Measurements from ENCODE around the gene SHISA6.
"Not testable (repeated sequence)": the region's sequence is repeated elsewhere in the genome, so short reads cannot be mapped to it uniquely, and the experiment has no call there.

SHISA6 gene

DNA sequence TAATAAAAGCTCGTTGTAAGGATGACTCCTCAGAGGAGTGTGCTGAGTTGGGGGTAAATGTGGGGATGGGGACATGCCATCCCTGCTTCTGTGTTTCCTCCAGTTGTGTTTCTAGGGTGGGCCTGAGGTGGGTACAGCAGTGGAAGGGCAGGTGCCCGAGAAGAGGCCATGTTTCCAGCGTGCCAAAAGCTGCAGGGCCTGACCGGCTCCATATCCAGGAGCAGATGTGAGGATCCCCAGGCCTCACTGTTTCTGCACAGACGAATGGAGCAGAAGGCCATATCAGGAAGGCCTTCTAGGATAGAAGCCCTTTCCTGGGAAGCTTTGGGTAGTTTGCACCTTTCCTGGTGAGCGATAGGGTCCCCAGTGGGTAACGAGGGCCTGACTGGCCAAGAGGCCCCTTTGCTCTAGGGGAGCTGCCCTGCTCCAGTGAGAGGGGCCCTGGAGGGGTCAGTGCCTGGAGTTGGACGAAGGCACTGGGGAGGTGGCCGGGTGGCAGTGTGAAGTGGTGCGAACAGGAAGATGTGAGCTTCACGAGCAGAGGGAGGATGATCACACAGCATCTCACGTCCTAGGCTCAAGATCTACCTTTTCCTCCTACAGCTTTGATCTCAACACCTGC lies 62.9 kb downstream of the SHISA6 start:
- no peak for DNase-seq (ENCODE audit: low spot score)

DNA sequence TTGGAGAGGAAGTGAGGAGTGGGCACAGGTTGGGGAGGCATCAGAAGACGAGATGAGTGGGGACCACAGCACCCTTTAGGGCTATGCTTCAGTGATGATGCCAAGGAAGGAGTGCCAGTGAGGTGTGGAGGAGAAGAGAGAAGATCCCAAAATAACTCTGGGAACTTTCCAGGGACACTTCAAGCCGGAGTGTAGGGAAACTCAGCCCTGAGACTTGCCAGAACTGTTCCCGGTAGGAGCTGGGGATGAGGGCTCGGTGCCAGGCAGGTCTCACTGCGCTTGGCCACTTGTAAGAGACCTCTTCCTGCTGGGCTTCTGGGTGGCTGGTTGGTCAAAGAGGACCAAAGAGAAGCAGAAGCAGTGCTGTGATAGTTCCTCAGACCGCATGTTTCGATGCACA lies 63.6 kb downstream of the SHISA6 start:
- DNase-seq (ENCODE audit: low spot score) = no peak

DNA sequence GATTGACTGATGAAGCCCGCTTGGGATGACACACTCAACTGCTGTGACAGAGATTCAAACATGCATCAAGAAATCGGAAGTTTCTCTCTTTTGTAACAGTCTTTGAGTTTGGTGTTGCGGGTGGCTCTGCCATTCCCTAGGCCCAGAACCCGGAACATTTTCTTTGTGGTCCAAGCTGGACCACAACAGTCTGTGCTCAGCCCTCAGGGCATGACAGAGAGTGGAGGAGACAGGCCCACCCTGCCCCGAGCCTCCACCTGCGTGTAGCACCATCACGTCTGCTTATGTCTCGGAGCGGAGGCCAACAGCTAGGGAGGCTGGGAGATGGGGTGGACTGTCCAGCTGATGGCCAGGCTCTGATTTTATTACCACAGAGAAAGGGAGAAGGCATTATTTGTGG lies 64.5 kb downstream of the SHISA6 start:
- DNase-seq (ENCODE audit: low spot score) = no peak

DNA sequence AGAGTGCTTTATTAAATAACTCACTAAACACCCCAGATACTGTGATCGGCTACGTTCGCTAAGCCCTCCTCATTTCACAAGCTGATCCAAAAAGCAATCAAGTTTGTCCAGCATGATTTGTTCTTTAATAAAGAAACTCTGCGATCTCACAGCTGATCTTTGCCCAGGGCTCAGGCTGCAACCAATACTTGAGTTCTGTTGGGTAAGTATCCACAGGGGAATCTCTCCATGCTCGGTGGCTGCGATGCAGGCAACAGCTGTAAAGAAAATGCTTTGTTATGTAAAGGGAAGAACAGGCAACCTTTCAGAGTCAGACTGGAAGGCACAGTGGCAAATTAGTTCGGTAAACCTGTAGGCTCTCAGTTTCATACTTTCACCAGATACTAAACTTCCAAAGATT lies 67.5 kb downstream of the SHISA6 start:
- no peak for DNase-seq (ENCODE audit: low spot score)

DNA sequence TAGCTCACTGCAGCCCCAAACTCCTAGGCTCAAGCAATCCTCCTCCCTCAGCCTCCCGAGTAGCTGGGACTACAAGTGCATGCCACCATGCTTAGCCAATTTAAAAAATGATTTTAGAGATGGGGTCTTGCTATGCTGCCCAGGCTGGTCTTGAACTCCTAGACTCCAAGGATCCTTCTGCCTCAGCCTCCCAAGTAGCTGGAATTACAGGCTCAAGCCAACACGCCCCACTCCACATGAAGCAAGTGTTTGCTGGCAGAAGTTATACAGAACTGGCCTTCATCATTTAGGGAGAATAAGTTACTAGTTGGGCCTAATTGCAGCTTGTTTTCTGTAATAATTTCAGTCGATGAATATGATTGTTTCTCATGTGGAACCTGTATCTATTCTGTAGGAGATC lies 68.0 kb downstream of the SHISA6 start:
- DNase-seq (ENCODE audit: low spot score) = no peak

DNA sequence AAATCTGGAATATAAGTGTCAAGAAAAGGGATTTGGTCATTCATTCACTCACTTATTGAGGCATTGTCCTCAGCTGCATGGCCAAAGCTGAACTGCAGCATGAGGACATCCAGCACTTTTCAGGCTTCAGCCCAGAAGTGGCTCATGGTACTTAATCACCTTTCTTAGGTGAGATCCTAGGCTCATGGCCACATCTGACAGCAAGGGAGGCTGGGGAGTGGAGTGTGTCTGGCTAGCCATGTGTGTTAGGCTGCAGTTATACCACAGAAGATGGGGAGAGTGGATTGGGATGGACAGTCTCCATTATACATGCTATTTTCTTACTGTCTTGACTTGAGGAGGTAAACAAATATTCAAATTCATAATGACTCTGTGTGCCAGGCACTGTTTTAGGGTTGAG lies 68.8 kb downstream of the SHISA6 start:
- DNase-seq (ENCODE audit: low spot score) = no peak

DNA sequence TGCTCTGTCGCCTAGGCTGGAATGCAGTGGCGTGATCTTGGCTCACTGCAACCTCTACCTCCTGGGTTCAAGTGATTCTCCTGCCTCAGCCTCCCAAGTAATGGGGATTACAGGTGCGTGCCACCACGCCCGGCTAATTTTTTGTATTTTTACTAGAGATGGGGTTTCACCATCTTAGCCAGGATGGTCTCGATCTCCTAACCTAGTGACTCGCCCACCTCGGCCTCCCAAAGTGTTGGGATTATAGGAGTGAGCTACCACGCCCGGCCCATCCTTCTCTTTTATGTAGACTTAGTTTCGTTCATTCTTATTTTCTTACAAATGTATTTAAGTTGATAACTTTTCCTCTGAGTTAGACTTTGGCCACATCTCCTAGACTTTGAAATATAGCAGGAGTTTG lies 75.4 kb downstream of the SHISA6 start:
- DNase-seq (ENCODE audit: low spot score) = not testable (repeated sequence)

DNA sequence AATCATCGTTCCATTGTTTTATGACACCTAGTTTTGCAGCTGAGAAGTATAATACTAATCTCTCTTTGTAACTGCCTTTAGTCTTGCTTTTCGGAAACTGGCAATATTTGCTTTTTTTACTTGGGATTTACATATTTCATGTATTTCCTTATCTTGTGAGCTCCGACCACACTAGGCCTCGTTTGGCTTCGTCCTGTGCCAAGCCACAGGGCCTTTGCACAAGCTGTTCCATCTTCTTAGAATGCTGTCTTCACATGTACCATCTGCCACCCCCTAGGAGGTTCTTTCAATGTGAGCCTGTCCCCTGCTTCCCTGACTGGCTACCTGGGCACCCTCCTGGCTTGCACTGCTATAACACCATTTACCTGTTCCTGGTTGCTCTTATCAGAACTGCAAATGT lies 77.2 kb downstream of the SHISA6 start:
- DNase-seq (ENCODE audit: low spot score) = no peak

DNA sequence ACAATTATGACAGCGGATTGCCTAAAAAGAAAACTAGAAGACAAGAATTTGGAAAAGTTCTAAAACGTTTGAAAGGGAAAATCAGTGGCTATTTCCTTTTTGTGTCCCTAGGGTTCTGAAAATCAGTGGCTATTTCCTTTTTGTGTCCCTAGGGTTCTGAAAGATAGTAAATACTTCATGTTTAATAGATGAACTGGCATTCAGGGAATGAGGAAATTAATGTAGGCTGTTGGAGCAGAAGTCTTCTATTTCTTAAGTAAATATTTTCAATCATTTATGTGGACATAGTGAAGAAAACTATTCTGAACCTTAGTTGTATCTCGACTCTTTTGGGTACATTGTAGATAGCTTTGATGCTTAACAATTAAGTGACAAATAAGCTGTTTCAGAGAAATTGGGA lies 78.9 kb downstream of the SHISA6 start:
- no peak for DNase-seq (ENCODE audit: low spot score)

DNA sequence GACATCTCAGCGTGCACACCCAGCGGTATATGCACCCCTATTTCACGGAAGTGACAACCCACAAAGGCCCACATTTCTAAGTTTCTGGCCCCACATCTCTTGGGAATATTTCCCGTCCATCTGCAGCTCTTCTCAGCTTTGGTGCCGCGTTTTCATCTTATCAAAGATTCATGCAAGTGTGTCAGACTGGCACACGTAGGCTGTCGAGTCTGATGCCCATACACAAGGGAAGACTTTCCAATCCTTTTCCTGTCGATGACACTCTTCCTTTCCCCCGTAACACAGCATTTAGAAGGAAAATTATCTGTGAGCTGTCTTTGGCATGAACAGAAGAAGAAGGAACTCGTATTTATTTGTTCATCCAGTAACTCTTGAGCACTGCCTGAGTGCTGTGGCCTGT lies 83.0 kb downstream of the SHISA6 start:
- DNase-seq (ENCODE audit: low spot score) = no peak

DNA sequence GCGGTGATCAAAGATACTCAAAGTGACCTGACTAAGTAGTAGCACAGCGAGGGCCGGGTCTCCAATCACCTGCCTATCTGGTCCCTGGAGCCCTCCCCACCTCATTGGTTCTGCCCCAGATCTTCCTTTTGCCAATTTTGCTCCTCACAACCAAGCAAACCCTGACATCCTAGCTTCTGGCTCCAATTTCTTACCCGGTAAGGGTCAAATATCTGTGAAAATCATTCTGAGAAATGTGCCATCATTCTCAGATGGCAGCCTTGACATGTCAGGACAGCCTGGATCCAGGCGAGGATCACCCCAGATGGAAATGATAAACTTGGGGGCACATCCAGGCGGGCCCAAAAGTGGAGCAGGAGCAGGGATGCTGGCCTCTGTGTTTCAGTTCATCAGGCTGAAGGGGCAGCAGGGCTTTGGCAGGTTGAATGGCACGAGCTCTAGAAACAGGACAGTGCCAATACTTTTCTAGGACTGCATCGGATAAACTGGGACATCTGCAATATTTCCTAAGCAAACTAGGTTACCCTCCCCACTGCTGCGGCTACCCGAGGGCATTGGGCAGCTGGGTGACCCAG lies 83.9 kb downstream of the SHISA6 start:
- no peak for DNase-seq (ENCODE audit: low spot score)

DNA sequence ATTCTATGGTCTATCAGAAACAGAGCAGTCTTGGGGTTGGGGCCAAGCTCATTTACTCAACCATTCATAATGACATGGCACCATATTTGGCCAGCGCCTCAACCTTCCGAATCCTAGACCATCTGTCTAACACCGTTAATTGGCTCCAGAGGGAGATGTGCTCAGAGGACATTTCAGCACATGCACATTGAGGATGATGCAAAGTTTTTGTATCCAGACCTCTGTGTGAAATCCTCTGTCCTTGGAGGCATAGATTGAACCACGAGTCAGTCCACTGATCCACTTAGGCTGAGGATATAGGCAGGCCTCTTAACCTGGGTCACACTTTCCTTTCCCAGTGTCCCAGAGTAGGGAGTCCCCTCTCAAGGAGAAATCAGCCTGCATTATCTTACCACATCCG lies 85.5 kb downstream of the SHISA6 start:
- DNase-seq (ENCODE audit: low spot score) = no peak

DNA sequence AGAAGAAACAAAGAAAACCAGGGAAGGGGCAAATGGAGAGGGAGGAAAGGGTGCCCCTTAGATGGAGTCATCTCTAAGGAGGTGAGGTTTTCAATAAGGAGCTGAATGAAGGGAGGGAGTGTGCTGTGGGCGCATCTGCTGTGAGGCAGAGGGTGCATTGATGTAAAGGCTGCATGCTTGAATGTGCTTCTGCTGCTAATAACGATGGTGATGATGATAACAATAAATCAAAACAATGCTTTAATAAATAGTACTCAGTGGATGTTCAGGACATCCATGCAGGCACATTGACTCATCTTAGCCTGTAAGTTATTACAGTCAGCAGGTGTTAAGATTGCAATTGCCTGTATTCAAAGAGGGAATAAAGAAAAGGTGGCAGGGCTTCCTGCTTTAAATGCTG lies 87.8 kb downstream of the SHISA6 start:
- no peak for DNase-seq (ENCODE audit: low spot score)

DNA sequence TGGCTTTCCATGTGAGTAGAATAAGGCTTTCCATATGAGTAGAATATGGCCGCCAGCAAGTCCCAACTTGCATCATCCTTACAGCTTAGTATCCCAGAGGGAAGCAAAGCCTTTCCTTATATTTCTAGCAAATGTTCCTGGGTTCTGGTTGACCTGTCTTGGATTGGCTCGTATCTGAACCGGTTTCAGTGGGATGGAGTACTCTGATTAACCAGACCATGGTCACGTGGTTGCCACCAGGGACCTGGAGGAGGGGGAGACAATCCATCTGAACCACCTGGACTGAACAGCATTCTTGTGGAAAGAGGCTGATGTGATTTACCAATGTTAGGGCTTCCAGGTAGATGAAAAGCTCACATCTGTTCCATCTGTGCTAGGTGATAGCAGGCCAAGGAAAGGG lies 89.0 kb downstream of the SHISA6 start:
- no peak for DNase-seq (ENCODE audit: low spot score)

DNA sequence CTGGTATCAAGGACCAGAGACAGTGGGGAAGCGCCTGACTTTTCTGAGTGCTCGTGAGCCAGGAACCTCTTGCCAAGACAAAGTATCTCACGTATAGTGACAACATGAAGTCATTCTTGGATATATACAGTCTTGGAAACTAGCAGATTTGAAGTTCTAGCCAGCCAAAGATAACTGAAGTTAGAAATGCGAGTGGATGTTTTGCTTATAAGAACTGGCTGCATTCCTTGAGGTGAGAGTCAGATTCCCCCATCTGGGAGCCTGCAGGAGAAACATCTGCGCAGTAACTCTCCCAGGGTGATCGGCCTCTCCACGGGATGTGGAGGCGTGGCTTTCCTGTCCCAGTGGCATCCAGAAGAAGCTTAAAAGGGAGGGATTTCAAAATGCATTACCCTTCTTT lies 89.8 kb downstream of the SHISA6 start:
- no peak for DNase-seq (ENCODE audit: low spot score)

DNA sequence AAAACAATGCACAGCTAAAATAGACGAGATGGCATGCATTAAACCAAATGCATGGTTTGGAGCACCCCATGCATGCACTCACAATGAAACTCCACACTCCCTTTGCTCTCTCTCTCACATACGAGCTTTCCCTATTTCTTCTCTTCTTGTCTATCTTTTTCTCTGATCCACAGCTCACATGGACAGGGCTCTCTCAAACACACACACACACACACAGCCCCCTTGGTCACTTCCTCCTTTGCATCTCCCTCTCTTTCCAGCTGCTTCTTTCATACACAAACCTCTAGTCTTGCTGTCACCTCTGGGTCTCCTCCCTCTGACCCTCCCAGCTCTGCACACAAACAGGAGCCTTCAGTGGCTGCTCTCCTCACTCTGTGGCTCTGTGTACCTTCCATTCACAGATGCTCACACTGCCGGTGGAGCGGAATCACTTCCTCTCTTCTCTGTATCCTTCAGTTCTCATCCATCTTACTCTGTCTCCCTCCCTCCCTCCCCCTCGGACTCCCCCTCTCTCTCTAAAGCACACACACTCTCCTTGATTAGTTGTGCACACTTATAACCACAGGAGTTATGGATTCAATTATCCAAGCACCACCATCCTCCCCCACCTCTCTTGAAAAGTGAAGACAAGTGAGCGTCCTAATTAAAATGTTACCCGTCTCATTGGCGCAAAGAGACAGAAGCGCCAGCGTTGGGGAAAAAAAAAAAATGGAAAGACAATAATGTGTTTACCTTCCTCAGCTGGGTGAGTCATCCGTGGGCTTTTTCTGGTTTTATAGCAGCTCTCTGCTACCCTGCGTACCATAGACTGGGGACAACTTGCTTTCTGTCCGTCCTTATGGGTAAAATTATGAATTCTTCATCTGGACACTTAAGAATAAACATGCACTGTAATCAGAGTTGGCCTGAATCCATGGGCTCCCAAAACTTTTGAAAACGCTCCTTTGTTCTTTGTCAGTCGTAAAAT lies 90.8 kb downstream of the SHISA6 start:
- DNase-seq (ENCODE audit: low spot score) = peak; percentile 4

DNA sequence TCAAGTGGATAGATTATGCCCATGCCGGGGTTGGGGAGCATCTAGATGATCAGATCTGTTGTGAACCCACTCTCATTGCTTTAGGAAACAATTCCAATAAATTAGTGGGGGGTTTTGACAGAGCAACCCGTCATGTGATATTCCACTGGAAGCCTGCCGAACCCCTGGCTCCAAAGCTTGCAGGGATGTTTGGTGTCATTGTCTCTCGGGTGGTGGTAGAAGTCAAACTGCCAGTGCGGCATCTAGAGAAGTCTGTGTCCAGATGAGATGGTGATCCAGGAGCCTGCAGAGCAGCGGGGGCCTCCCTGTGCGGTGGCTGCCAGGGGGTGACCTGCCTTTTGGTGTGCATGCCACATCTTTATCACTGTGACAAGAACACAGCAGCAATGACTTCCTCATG lies 91.7 kb downstream of the SHISA6 start:
- DNase-seq (ENCODE audit: low spot score) = no peak

DNA sequence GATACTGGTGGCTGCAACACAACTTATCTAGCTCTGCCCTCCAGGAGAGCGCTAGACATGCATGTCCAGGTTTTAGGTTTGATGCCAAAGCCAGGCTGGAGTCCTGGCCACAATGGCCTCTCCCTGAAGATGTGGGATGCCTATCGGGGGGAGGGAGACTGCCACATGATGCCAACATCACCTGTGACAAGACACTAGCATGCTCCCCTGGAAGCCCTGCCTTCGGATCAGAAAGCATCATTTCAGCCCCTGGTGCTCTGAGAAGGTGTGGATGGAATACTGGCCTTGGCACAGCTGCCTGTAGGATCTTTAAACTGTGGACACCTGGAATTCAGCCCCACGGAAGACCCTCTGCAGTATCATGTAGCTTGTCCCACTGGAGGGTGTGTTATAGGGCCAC lies 93.5 kb downstream of the SHISA6 start:
- no peak for DNase-seq (ENCODE audit: low spot score)

DNA sequence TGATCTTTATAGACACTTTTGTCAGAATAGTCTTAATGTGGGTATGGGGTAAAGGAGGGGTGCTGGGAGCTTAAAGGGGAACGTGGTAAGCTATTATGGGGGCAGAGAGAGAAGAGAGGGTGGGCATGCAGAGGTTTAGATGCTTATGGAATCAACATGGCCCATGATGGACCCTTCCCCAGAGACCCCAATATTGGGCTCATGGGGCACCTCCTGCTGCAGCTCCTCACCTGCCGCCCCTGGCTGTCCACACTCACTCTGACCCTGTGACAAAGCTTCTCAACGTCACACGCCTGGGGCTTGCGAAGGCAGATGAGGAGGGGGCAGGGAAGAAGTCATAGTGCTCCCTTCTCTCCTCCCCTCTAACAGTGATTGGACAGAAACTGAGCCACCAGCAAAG lies 95.3 kb downstream of the SHISA6 start:
- no peak for DNase-seq (ENCODE audit: low spot score)

DNA sequence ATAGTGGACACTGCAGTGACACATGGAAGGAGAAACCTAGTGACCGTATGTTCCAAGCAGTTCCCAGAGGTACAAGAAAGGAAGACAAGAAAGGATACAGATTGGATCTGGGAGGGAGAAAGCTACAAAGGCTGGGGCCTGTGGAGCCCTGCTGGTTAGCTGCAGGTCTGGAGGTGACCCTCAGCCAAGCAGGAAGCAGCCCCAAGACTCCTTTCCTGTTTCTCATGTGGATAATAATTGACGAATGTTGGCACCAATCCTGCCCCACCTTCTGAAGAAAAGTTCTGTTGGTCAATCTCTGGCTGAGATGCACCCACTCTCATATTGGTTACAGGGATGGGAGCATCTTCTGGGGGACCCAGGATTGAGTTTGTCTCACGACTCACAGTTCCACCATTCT lies 99.8 kb downstream of the SHISA6 start:
- no peak for DNase-seq (ENCODE audit: low spot score)

DNA sequence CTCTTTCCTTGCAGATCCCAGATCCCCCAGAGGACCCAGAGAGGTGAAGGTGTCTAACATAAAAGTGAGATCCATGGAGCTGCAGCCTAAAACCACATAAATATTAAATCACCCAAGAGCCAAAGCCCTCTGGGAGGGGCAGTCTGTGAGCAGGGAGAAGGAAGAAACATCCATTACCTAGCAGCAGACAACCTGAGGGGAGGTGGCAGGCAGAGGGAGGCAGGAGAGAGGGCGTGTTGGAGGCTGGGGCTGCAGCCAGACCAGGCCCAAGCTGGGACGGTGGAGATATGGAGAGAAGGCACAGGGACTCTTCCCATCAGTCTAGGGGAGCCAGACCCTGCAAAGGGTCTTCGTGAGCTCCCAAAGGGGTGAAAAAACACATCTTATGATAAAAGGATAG lies 101.1 kb downstream of the SHISA6 start:
- no peak for DNase-seq (ENCODE audit: low spot score)

DNA sequence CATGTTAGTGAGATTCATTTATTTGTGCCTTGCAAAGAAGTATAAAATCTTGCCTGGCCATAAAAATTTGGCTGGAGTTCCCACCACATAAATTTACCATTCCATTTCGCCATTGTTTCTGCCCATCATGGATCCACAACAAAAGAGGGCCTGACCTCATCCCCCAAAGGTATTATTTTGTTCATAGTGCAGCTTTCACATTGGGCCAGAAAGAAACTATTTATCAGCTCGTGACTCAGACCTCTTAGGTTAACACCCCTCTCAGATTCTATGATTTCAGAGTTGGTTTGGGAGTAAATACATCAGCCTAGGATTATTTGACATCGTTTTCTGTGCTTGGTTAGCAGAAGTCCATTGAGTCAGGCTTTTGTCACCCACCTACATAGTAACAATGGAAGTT lies 108.1 kb downstream of the SHISA6 start:
- no peak for DNase-seq (ENCODE audit: low spot score)

DNA sequence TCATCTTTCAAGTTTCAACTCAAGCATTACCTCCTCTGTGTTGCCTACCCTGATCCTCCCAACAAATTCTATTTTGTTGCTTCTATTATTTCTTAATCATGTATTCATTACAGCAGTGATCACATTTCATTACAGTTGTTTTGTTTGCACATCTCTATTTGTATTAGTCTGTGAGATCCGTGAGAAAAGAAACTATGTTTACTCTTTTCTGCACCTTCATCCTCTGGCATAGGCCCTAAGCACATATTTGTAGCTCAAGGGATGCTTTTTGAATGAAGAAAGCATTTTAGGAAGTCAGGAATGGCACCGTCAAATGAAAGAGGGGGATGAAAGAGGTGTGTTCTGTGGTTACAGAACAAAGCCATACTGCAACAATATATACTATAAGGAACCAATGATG lies 110.5 kb downstream of the SHISA6 start:
- DNase-seq (ENCODE audit: low spot score) = no peak

Data from COLO829 (cell line).